Measurements from ENCODE around the gene NPM1.
"Not testable (repeated sequence)": the region's sequence is repeated elsewhere in the genome, so short reads cannot be mapped to it uniquely, and the experiment has no call there.

GRCh38 chr5:171384416-171384815 lies 3.2 kb upstream of the NPM1 start:
- not testable (repeated sequence) for TF ChIP-seq FOXK2 (IDR thresholded peaks at IDR 0.05); FOXM1 (IDR thresholded peaks at IDR 0.05; ENCODE audit: borderline replicate concordance); FOXA1 (IDR thresholded peaks at IDR 0.05); SUZ12 (IDR thresholded peaks at IDR 0.05); BHLHE40 (IDR thresholded peaks at IDR 0.05; ENCODE audit: borderline replicate concordance); ARNT (IDR thresholded peaks at IDR 0.05); SP1 (IDR thresholded peaks at IDR 0.05); ELF4 (IDR thresholded peaks at IDR 0.05)
